CD4-positive, alpha-beta T cell treated with Interleukin-6 at 100 ng/mL for 8 hours (primary cell): Measurements from ENCODE around the gene NKX2-8.
A peak's percentile ranks its signal among the peaks of the same experiment; 100 is the strongest.

ENCODE experiments used
- DNase-seq: peaks from one replicate; pipeline ENCODE4 v3.0.0-alpha.2; 2020; ENCODE audit warnings: mixed read lengths, low spot score

The NKX2-8 gene

DNA sequence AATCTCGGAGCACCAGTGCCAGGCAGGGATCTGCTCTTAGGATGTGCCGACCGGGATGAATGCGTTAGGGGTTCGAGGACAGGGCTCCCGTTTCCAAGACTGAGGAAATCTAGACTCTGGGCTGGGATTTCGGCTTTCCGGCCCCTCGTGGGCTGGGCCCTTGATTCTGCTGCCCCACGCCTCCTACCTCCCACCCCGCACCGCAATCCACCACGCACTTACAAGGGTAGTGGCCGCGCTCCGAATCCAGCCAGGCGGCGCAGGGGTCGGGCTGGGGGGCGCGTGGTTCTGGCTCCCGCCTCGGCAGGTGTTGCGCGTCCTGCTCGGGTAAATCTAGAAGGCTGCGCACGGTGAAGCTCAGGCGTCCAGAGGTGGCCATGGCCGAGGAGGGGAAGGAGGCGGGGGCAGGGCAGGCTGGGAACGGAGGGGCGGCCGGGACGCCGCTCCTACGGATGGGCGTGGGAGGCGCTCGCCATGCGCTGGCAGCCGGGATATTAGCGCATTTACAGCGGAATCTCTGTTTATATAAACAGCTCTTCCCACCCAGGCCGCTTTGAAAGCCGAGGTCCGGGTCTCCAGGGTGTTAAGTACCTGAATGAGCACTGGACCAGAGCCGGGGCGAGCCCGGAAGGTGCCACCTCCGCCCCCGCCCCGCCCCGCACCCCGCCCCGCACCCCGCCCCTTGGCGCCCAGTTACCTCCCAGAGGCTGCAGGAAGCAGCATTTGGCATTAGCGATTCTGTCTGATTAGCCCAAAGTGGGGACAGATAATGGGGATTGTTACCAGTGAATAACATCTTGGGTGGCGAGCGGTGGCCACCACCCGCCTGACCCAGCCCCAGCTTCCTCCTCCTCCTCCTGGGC, at the start of gene NKX2-8:
TSS of gene NKX2-8 (minus strand) at position 604 of the 863 bp plus-strand sequence. CDS start at position 379, 225 bp downstream.
- no peak for DNase-seq

DNA sequence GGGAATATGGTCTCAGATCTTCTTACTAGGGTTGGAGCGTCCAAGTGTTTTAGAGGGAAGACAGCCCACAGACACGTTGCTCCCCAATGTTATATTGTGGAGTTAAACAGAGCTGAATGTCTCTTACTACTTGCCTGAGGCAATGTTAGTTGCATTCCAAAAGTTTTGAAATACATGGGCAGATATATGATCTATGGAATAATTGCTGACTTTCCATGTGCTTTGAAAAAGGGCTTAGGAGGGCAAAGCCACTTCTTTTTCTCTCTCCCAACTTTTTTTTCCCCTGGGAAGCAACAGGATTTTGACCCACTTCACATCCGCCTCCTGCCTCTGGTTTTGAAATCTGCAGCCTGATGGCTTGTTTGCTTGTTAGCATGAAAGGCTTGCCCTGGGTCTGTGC, 45.6 kb upstream of the NKX2-8 start:
- DNase-seq: no peak

DNA sequence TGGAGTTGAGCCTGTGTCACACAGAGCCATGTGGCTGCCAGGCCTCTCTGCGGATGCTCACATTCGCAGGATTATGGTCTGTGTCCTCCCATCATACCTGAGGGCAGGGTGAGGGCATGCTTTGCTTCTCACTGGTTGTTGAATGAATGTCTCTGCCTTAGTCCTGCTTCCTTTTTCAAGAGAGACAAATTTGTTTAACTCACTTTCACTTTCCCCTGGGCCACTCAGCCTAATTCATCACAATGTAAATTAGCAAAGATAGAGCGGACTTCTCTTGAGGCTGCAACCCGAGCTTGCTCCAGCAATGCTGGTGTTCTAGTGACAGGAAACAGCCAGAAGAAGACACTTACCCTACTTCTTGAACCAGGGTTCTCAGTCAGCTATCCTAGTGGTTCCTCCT, 43.7 kb upstream of the NKX2-8 start:
- DNase-seq: no peak

DNA sequence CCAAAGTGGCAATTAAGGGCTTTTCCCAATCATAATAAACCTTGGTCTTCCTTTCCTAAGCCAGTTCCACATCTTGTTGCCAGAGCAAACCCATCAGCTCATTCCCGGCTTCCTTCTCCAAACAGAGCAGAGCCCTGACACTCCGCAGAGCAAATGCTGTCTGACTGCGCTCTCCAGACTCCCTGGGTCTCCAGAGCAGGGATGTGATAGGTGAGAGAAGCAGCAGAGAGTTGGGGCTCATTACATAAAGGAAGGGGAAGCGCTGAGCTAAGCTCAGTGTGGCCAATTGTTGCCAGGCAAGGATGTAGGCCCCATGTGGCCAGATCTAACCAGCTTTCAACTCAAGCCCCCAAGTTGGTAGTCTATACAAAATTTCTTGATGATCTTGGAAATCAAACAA, 43.0 kb upstream of the NKX2-8 start:
- DNase-seq: no peak

DNA sequence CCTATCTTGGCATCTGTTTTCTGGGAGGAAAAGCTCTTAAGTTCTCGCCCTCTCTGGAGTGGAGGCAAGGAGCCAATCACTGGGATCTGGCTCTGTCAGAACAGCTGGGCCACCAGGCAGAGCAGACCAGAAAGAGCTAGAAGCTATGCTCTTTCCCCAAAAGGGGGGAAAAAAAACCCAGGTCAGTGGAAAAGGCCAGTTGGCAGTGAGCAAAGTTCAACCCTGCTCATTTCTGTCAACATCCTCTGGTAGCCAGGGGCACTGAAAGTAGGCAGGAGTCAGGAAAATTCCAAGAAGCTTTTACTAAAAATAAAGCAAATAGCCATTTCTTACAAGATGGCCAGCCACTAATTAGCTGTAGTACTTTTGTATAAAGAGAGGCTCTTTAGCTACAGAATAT, 42.6 kb upstream of the NKX2-8 start:
- DNase-seq: no peak

DNA sequence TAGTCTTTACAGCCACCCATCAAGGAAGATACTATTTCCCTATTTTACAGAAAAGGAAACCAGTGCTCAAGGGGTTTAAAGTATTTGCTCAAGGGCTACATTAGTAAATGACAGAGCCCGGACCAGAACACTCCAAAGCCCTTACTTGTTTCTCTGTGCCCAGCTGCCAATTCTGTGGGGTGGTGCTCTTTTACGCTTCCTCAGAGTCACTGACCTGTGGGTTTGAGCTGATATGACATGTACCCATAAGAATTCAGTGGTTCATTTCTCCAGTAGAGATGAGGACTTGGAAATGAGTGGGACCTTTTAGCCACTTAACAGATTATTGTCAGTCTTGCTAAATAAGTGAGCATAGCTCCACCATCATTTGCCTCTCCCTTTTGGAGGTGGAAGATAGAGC, 37.4 kb upstream of the NKX2-8 start:
- no peak for DNase-seq

DNA sequence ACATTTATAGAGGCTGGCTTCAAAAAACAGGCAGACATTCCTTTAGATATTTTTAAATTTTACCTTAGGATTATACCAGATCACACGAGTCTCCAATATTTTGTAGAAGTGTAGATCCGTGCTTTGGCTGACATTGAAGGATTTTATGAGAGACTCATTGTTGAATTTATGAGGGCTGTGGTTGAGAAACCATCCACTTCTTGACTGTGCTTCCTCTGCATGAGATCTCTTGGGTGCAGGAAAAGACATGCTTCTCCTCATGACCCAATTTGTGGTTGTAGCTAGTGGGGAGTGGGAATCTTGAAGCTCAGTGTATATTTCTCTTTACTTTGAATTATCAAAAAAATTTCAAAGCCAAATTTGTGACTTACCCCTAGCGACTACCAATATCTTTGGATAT, 36.7 kb upstream of the NKX2-8 start:
- DNase-seq: no peak

DNA sequence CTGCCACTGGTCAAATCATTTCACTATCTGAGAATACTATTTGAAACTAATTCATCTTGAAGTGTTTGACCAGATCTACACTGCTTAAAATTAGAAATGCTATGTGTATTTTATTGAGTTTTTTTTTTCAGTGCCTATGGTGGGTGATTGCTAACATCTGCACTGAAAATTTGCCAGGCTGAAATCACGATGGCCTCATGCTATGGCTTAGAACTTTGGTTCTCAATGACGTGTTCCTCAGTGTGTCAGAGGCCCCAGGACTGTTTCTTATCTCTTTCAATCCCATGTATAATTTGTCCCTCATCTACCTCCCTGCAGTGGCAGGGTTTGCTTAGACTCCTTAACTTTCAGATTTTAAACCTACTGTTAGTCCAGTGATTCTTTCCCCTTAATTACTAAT, 36.2 kb upstream of the NKX2-8 start:
- DNase-seq: no peak

DNA sequence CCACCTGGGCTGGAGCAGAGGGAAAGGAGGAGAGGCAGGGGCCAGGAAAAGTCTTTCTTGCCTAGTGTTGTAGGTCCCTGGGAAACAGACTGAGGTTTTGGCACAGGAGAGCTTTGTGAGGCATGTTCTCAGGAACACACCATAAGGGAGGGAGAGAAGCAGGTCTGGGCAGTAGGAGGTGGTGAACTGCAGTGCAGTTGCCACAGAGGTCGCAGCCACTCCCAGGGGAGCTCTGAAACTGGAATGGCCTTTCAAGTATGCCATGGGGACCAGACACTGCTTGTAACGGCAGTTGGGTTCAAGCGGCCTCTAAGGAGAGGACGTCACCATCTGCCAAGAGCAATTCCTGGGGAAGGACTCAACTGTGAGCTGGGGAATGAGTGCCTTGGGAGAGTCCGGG, 35.4 kb upstream of the NKX2-8 start:
- no peak for DNase-seq

DNA sequence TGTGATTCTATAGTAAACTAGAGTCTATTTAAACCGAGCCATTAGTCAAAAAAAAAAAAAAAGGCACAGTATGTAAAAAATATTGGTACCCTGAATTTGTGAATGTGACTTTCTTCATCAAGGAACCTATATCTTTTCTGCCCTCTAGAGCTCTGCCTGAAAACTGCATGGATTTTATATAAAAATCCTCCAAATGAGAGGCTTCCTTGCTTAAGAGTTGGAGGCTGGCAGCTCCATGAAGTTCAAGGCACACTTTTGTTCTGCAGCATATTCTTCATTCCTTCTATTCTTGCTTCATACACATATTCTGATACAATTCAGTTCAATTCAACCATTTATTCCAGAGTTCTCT, 23.1 kb upstream of the NKX2-8 start:
- no peak for DNase-seq

DNA sequence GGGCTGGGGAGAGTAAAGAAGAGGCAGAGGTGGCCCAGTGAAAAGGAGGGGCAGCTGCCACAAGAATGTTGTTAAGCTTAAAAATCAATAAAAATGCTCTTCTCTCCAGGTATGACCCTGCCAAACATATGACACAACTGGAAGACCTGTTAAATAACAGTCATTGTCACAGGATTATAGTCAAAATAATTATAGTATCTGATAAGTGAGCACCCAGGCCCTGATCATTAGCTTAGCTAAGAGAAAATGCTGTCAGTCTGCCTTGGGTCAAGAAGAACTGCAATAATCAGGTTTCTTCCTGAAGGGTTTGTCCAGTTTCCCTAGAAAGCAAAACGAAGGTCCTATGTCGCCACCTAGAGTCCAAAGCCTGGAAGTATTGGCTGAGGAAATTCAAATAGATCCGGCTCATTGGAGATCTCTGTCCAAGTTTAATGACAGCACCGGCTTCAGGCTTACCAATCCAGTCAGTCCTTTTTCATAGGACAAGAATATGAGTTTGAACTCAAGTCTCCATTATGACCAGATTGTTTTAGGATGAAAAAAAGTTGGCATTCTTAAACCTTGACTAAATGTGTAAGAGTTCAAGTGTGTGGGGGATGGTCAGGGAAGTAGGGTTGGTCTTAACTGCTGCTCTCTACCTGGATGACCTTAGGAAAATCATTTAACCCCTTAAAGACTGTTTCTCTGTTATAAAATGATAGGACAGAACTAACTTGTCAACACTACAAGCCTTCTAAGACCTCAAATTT, 22.5 kb upstream of the NKX2-8 start:
- peak; percentile 13 for DNase-seq

DNA sequence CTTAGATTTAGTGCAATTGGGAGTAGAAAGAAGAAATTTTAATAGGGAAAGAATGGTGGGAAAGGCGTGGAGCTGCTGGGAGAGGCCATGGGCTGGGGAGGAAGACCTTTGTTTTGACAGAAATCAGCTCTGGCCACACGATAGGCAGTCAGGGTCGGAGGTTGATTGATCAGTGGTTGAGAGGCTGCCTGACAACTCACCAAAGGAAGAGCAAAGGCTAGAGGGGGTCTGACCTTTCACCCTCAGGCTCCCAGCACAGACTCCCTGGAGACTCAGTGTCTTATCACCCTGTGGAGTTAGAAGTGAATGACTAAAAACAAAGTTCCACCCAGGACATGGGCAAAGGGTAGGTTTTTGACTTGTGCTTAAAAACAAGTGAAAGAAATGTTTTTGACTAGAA, 18.0 kb upstream of the NKX2-8 start:
- no peak for DNase-seq

DNA sequence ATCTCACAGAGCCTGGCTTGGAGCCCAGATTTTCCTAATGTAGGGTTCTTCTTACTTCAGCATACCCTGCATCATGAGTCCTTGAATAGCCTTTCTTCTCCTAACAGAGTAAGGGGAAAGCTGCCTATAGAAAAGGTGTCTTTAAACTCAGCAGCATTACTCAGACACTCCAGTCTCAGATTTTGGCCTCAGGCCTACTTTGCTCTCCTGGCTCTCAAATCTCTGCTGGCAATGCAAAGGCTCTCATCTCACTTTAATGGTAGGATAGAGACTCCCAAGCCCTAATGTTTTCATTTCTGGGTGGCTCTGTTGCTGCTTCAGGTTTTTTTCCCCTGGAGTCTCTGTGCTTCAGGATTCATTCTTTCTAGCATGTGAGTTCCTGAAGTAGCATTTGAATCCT, 9.1 kb upstream of the NKX2-8 start:
- DNase-seq: no peak

DNA sequence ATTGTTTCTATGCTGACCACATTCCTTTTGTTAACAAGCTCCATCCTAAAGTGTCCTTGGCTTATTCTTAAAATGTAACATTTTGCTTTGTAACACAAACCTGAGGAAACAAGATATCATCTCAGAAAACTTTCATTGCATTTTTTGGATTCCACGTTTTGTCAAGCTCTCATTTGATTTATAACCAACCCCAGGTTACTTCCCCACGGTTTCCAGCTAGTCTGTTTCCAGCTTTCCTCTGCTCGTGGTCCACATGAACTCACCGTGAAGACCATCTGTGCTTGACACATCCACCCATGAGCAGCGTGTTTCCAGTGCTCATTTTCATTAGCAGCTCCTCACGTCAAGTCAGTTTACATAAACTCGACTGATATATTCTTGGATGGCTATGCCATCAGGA, 6.4 kb upstream of the NKX2-8 start:
- DNase-seq: no peak

DNA sequence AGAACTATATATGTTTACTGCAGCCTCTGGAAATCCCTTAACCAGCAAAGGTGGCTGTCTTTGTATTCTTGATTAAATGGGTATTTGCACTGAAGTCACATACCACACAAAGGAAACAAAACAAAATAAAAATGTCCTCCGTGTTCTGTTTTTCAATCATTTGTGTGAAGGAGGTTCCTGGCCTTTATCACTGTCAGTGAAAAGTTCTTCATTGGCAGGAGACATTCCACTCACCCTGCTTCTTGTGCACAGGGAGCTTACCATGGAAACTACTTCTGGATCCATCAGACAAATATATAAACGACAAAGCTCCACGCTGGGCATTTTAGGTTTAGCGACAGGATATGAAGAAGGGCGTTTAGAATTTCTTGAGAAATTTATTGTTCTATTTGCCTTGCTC, 5.7 kb upstream of the NKX2-8 start:
- DNase-seq: no peak

DNA sequence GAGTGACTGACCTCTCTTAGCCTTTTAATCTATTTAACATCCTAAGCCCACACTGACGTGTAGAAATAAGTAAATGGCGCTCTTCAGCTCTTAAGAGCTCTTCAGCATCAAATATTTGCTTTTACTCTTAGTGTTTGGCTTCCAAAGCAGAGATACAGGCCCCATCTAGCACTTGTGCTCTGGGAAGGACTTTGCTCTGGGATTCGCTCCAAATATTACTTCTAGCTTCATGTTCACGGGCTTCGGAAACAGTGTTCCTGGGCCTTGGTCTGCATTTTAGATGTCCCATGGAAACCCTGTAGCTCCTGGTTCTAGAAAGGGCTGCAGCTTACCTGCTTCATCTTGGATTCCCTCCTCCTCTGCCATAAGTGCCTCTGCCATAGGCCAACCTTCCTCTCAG, 2.7 kb upstream of the NKX2-8 start:
- no peak for DNase-seq

DNA sequence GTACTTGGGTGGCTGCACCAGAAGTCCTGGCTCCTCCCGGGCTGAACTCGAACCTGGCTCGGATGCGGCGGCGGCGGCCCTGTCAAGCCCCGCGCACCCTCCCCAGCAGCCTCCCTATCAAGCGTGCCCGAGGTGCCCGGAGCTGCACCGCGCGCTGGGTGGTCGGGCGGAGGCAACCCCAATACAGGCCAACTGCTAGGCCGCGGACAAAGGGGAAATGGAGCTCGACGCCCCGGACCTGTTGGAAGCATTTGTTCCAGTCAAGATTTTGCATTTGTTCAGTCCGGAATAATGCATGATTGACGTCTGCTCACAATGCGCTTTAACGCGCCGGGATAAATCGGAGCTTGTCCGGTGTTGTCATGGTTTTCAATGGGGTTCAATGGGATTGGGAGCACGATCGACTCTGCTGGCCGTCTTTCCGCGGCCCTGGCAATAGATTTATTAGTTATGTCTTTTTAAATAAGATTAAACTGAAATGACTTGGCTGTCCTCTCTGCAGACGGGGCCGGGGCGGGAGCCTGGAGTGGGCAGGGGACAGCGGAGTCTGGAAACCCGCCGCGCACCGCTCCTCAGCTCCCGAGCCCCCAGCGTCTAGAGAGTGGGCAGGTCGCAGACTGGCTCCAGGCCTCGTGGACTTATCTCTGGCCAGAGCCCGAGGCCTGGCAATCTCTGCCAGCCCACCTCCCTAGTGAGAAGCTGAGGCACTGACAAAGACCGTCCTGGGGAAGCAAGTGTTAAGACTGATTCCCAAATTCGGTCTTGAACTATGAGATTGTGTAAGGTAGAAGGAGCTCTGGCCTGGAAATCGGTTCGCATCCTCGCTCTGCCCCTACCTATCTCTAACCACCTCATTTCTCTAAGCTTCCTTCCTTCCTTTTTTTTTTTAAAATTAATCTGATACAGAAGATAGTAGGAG, 1.7 kb upstream of the NKX2-8 start:
- DNase-seq: no peak

DNA sequence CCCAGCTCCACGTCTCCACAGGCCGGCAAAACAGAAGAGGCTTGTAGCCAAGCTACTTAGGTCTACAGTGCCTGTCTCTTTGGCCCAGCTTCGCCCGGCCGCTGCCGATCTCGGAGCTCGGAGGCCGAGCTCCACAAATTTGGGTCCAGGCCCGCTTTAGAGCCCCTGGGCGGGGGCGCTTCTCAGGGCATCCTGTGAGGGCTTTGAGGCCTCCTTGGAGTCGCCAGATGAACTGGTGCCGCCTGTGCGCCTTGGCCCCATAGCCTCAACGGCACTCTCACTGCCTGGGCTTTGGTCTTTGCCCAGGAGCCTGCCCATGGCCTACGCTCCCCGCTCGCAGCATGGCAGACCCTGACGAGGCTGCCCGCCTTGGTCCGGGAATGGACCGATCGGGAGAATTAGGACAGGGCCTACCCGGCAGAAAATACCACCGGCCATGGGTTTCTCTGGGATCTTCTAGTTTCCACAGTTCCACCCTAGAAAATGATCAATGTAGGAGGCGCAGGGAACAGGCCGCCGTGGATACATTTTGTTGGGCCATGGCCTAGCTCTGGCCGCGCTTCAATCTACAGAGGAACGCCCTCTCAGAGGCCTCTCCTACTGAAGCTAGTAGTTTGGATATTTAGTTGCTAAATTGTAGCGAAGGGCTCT, 953 bp upstream of the NKX2-8 start:
- no peak for DNase-seq

DNA sequence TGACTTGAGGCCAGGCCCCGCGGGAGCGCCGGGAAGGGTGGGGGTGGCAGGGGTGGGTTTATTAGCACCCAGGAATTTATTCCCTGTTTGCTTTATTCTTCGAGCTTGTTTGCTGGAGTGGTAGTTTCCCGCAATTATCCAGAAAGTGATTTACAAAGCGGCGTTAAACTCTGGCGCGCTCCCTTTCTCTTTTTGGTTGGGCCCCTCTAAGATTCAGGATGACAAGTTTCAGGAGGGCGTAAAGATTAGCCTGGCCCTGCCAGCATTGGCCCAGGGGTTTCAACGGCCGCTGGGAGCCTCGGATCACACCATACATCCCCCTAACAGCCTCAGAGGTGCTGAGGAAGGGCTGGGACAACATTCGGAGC, 444 bp upstream of the NKX2-8 start:
- DNase-seq: no peak

DNA sequence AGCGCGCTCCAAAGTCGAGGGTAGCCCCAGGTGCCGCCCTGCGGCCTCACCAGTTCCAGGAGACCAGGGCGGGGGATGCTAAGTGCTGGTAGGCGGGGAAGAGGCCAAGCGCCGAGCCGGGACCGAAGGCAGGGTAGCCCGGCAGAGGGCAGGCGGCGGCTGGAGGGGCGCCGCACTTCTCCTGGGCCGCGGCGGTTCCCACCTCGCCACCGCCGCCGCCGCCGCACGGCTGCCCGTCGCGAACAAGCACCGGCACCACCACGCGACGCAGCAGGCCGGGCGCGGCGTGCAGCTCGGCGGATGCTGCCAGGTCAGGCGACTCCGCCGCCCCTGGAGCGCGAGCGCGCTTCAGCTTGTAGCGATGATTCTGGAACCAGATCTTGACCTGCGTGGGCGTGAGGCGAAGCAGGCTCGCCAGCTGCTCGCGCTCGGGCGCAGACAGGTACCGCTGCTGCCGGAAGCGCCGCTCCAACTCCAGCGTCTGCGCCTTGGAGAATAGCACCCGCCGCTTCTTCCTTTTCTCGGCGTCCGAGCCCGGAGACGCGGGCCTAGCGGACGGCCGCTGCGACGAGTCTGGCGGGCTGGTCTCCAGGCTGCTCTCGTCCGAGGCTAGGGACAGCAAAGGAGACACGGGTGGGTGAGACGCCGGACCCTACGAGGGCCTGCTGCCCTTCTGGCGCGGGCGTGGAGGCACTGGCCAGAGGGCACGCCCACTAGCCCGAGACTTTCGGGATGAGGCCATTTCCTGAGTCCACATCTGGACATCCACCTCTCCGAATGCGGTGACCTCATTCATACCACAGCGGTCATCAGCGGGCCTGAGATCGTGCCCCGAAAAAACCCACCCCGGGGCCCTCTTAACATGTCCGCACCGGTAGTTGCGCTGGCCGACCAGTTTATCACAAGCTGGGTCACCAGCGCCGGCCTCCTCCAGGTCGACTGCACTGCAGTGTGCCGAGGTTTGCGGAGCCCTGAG, 1.3 kb downstream of the NKX2-8 start:
- no peak for DNase-seq
